ENCODE data around the gene SPEG. TPM values are rescaled to one million over a fixed set of nuclear protein-coding genes. Genes with fewer than 3 reads are reported as not detected.

The SPEG gene
- total RNA-seq, 4 donors from 2014 or later = 6.7 to 10.2 (median 8.1) TPM

- peaks cover 0 to 88% of the 10 kb centered on the region in 2 donors for H3K27me3 ChIP-seq
- H3K9me3 ChIP-seq = no peaks in the 10 kb centered on the region
- no peak overlapping the region for H3K27ac ChIP-seq
- peak overlapping the region in 1 of 4 donors; percentile 56 for H3K4me3 ChIP-seq
- peaks cover 0 to 20% (median 5%) of the 10 kb centered on the region in 4 donors for H3K4me1 ChIP-seq
- no peak for DNase-seq (ENCODE audit: low spot score in 2 of 2)
- WGBS, 2 donors = 79 to 82% methylated on average over 11 to 12 of the region's 12 CpGs
- no peaks in the 10 kb centered on the region for H3K36me3 ChIP-seq
- TF ChIP-seq POLR2A (IDR thresholded peaks at IDR 0.05) (no peak), EP300 (IDR thresholded peaks at IDR 0.05) (no peak), CTCF (IDR thresholded peaks at IDR 0.05) (no peak)
Measured at GRCh38 chr2:219443016-219443696, 8.5 kb downstream of the SPEG start.

DNA sequence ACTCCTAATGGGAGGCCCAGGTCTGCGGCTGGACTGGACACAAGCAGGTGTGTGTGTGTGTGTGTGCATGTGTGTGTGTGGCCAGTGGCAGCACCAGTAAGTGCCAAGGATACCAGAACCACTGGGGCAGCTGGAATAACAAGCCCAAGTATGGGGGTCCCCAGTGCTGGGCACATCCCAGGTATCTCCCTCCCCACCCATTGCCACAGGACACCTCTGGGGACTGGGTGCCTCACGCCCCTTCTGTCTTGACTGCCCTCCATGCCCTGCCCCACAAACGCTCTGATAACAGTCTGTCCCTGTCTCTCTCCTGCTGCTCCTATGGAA lies 9.0 kb downstream of the SPEG start:
- Histone ChIP-seq H3K4me3 (no peak overlapping the region), H3K27ac (no peak overlapping the region), H3K27me3 (peaks cover 0 to 93% of the 10 kb centered on the region in 2 donors), H3K36me3 (no peaks in the 10 kb centered on the region), H3K4me1 (peaks cover 0 to 25% (median 5%) of the 10 kb centered on the region in 4 donors), H3K9me3 (no peaks in the 10 kb centered on the region)
- no peak for TF ChIP-seq EP300 (IDR thresholded peaks at IDR 0.05)
- TF ChIP-seq CTCF (IDR thresholded peaks at IDR 0.05) = no peak
- no peak for TF ChIP-seq POLR2A (IDR thresholded peaks at IDR 0.05)
- WGBS, 2 donors = 80 to 82% methylated on average over 3 of the region's 3 CpGs
- no peak for DNase-seq (ENCODE audit: low spot score in 2 of 2)

GRCh38 chr2:219444566-219445091 lies 10.0 kb downstream of the SPEG start:
- H3K9me3 ChIP-seq = no peaks in the 10 kb centered on the region
- WGBS, 2 donors = 74 to 77% methylated on average over 21 to 23 of the region's 23 CpGs
- H3K27me3 ChIP-seq = peaks cover 0 to 95% of the 10 kb centered on the region in 2 donors
- peaks cover 0 to 32% (median 5%) of the 10 kb centered on the region in 4 donors for H3K4me1 ChIP-seq
- peak overlapping the region in 1 of 4 donors; percentile 3 for H3K4me3 ChIP-seq
- TF ChIP-seq EP300 (IDR thresholded peaks at IDR 0.05) (no peak), CTCF (IDR thresholded peaks at IDR 0.05) (no peak), POLR2A (IDR thresholded peaks at IDR 0.05) (no peak)
- H3K27ac ChIP-seq = no peak overlapping the region
- no peak for DNase-seq (ENCODE audit: low spot score in 2 of 2)
- H3K36me3 ChIP-seq = no peaks in the 10 kb centered on the region

DNA sequence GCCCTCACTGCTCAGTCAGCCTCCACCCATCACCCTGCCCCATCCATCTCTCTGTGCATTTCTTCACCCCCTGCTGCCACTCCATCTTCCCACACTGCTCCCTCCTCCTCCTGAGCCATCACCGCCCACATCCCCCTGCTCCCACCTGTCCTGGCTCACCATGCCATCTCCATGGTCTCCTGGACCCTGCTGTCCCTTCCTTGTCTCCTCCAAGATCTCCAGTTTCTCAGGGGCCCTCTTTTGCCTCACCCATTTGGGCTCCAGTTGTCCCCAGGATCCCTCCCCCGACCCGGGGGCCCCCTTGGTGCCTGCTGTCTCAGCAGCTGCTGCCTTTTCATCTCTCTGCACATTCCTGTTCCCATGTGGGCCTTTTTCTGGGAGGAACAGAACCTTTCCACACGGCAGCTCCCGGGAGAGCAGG lies 10.6 kb downstream of the SPEG start:
- WGBS, 2 donors = 65 to 72% methylated on average over 5 of the region's 5 CpGs
- TF ChIP-seq EP300 (IDR thresholded peaks at IDR 0.05) (no peak), POLR2A (IDR thresholded peaks at IDR 0.05) (no peak), CTCF (IDR thresholded peaks at IDR 0.05) (no peak)
- H3K36me3 ChIP-seq = no peaks in the 10 kb centered on the region
- DNase-seq (ENCODE audit: low spot score in 2 of 2) = no peak
- H3K4me1 ChIP-seq = peaks cover 0 to 32% (median 5%) of the 10 kb centered on the region in 4 donors
- H3K27me3 ChIP-seq = peaks cover 0 to 95% of the 10 kb centered on the region in 2 donors
- H3K27ac ChIP-seq = peak overlapping the region in 2 of 4 donors; percentile 17 to 49
- H3K4me3 ChIP-seq = peak overlapping the region in 1 of 4 donors; percentile 3
- no peaks in the 10 kb centered on the region for H3K9me3 ChIP-seq

DNA sequence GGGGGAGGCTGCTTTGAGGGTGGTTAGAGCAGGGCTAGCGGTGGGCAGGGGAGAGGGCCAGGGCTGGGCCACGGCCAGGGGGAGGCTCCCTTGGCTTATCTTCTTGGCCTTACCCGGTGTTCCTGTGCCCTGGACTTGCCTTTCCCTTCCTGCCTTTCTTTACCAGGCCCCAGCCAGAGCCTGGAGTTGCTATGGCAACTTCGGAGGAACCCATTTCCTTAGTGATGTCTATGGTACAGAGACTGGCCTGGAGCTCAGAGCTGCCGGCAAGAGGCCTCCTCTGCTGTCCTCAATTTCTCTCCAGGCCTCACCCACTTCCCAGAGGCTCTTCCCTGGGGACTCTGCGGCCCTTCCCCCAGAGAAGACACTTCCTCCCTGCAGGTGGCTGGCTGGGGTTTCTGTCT lies 11.5 kb downstream of the SPEG start:
- H3K27ac ChIP-seq = peak overlapping the region in 1 of 4 donors; percentile 49
- H3K9me3 ChIP-seq = no peaks in the 10 kb centered on the region
- no peak overlapping the region for H3K4me3 ChIP-seq
- peaks cover 0 to 90% of the 10 kb centered on the region in 2 donors for H3K27me3 ChIP-seq
- no peak for DNase-seq (ENCODE audit: low spot score in 2 of 2)
- H3K36me3 ChIP-seq = no peaks in the 10 kb centered on the region
- H3K4me1 ChIP-seq = peaks cover 0 to 32% (median 5%) of the 10 kb centered on the region in 4 donors
- 38 to 53% methylated on average over 6 of the region's 6 CpGs for WGBS, 2 donors
- TF ChIP-seq CTCF (IDR thresholded peaks at IDR 0.05) (no peak), EP300 (IDR thresholded peaks at IDR 0.05) (no peak), POLR2A (IDR thresholded peaks at IDR 0.05) (no peak)

All from tibial nerve (tissue), 4 donors.